Omental fat pad (tissue), 4 donors: ENCODE measurements around the gene TRABD2B. TPM values are rescaled to one million over a fixed set of nuclear protein-coding genes. Genes with fewer than 3 reads are reported as not detected.

Experiments used
- ATAC-seq: fragments of 150-250 bp; one replicate; pipeline ENCODE4 v1.9.1; 2016; ENCODE audit warnings: mild to moderate bottlenecking, moderate library complexity; ENCODE audit not compliant: low FRiP score
- DNase-seq: peaks from one replicate; pipeline ENCODE4 v3.0.0-alpha.2; 2019; ENCODE audit warnings: low spot score
- CTCF ChIP-seq, 3 donors: fragments of 450-650 bp; IDR thresholded peaks; one replicate each; pipeline ENCODE4 v1.5.1; 2016 to 2017; ENCODE audit warnings: antibody characterized with exemption in 3 of 3, mild to moderate bottlenecking in 3 of 3, moderate library complexity in 2 of 3
- total RNA-seq, 4 donors: library from RNA; depleted of rRNA; stranded (reverse); fragments of >200 nt; gene quantifications; one replicate each; pipeline ENCODE4 v1.1.0, GENCODE V29; 2016

The TRABD2B gene
- total RNA-seq, 4 donors from 2014 or later = 0.82 to 3.0 (median 1.8) TPM

GRCh38 chr1:47805921-47806361 lies 191.2 kb downstream of the TRABD2B start:
- no peak for ATAC-seq
- TF ChIP-seq CTCF (IDR thresholded peaks at IDR 0.05) = no peak
- DNase-seq = no peak

- DNase-seq = no peak
- no peak for TF ChIP-seq CTCF (IDR thresholded peaks at IDR 0.05)
- ATAC-seq = no peak
These were observed 192.2 kb downstream of the TRABD2B start for GRCh38 chr1:47805018-47805417.

GRCh38 chr1:47803815-47804501 lies 193.2 kb downstream of the TRABD2B start:
- no peak for TF ChIP-seq CTCF (IDR thresholded peaks at IDR 0.05)
- no peak for ATAC-seq
- DNase-seq = no peak

- no peak for TF ChIP-seq CTCF (IDR thresholded peaks at IDR 0.05)
- no peak for ATAC-seq
- DNase-seq = no peak
These were observed 199.6 kb downstream of the TRABD2B start for GRCh38 chr1:47797575-47797974.

- ATAC-seq (no peak), DNase-seq (no peak)
- no peak for TF ChIP-seq CTCF (IDR thresholded peaks at IDR 0.05)
These were observed 200.6 kb downstream of the TRABD2B start for GRCh38 chr1:47796626-47797025.

DNA sequence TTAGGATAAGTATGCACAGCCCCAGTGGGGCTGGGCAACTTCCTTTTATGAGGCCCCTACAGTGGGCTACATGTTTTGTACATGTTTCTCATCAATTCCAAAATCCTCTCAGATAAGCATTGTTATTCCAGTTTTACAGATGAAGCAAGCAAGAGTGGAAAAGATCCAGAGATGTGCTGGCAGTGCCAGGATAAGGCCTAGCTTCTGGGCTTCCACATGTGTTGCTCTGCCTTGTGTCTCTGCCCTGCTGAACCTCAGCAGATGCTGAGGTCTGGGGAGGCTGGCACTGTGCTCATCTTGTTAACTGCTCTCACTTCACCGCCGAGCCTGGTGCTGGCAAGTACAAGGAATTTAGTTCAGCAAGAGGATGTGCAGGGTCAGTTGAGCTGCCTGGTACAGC lies 202.1 kb downstream of the TRABD2B start:
- TF ChIP-seq CTCF (IDR thresholded peaks at IDR 0.05) = no peak
- no peak for DNase-seq
- no peak for ATAC-seq

- DNase-seq = no peak
- no peak for TF ChIP-seq CTCF (IDR thresholded peaks at IDR 0.05)
- no peak for ATAC-seq
These were observed 202.7 kb downstream of the TRABD2B start for GRCh38 chr1:47794530-47794929.
